H1 (cell line): Measurements from ENCODE around the gene LGALS9. TPM values are rescaled to one million over a fixed set of nuclear protein-coding genes. Genes with fewer than 3 reads are reported as not detected.
A peak's percentile ranks its signal among the peaks of the same experiment; 100 is the strongest.

Experiments
- CTCF ChIA-PET: fragments of 300-600 bp; sonication (Branson Sonifier 250); formaldehyde crosslinking; loops from one replicate; lab custom pipeline; 2021; ENCODE audit not compliant: partially characterized antibody; lab: Charles Lee
- POLR2A ChIA-PET: fragments of 300-600 bp; sonication (Branson Sonifier 250); formaldehyde crosslinking; loops from one replicate; lab custom pipeline; 2021; ENCODE audit warnings: inconsistent platforms; ENCODE audit not compliant: partially characterized antibody; lab: Charles Lee
- DNase-seq, 2 experiments: peaks; one replicate each; pipeline versions ENCODE4 v3.0.0 to v3.0.0-alpha.2; 2010 to 2022; ENCODE audit warnings: low spot score in 2 of 2, low read depth in 1 of 2, mixed read lengths in 1 of 2
- FAIRE-seq: peaks from 2 replicates; lab custom pipeline; 2011; peaks lifted over from hg19 to GRCh38; lab: Jason Lieb, UNC
- H2AFZ ChIP-seq: 2 replicates; pipeline ENCODE4 v1.8.1; 2012; ENCODE audit warnings: low read length, inconsistent platforms
- H2AK5ac ChIP-seq: 2 replicates; pipeline ENCODE4 v1.6.1; 2013; ENCODE audit warnings: low read depth, low read length
- H2BK120ac ChIP-seq: replicated peaks from 2 replicates; pipeline ENCODE3; 2013; ENCODE audit warnings: low read depth, low read length, inconsistent platforms
- H2BK12ac ChIP-seq: 2 replicates; pipeline ENCODE4 v1.6.1; 2013; ENCODE audit warnings: low read depth, low read length
- H2BK15ac ChIP-seq: 2 replicates; pipeline ENCODE4 v1.6.1; 2013; ENCODE audit warnings: low read length
- H2BK20ac ChIP-seq: 2 replicates; pipeline ENCODE4 v1.6.1; 2013; ENCODE audit warnings: low read length
- H2BK5ac ChIP-seq: 2 replicates; pipeline ENCODE4 v1.6.1; 2013; ENCODE audit warnings: low read depth, low read length
- H3K14ac ChIP-seq: 2 replicates; pipeline ENCODE4 v1.6.1; 2013; ENCODE audit warnings: inconsistent platforms; ENCODE audit not compliant: insufficient read length
- H3K18ac ChIP-seq: 2 replicates; pipeline ENCODE4 v1.6.1; 2013; ENCODE audit warnings: low read length; ENCODE audit errors: extremely low read depth
- H3K23ac ChIP-seq: 2 replicates; pipeline ENCODE4 v1.6.1; 2013; ENCODE audit warnings: inconsistent platforms; ENCODE audit not compliant: insufficient read length
- H3K23me2 ChIP-seq: 2 replicates; pipeline ENCODE4 v1.6.1; 2013; ENCODE audit warnings: low read depth, low read length
- H3K27ac ChIP-seq: 2 replicates; pipeline ENCODE4 v1.6.1; 2011; ENCODE audit warnings: low read depth, low read length, inconsistent platforms
- H3K27me3 ChIP-seq, 4 experiments: replicated peaks in 1 of 4; 1 replicate in 1 of 4; 2 replicates in 3 of 4; pipeline versions ENCODE4 v1.6.1 to v1.8.1; 2011 to 2013; ENCODE audit warnings: low read length in 3 of 4, mild to moderate bottlenecking in 3 of 4, inconsistent platforms in 2 of 4, mixed read lengths in 2 of 4, moderate library complexity in 1 of 4; ENCODE audit not compliant: control insufficient read depth in 3 of 4, insufficient read depth in 3 of 4; ENCODE audit errors: extremely low read depth in 1 of 4
- H3K36me3 ChIP-seq, 4 experiments: 2 replicates each; pipeline versions ENCODE4 v1.6.1 to v1.8.1; 2011 to 2013; ENCODE audit warnings: mild to moderate bottlenecking in 4 of 4, low read length in 3 of 4, moderate library complexity in 2 of 4, control low read depth in 1 of 4, inconsistent platforms in 1 of 4; ENCODE audit not compliant: insufficient read depth in 4 of 4, control insufficient read depth in 2 of 4
- H3K4ac ChIP-seq: replicated peaks from 2 replicates; pipeline ENCODE3; 2013; ENCODE audit warnings: low read length, low read depth, mixed read lengths, inconsistent platforms; ENCODE audit not compliant: insufficient read length
- H3K4me1 ChIP-seq, 4 experiments: replicated peaks in 1 of 4; 1 replicate in 1 of 4; 2 replicates in 3 of 4; pipeline versions ENCODE4 v1.6.1 to v1.8.1; 2011 to 2013; ENCODE audit warnings: low read length in 3 of 4, inconsistent platforms in 2 of 4, mixed read lengths in 1 of 4; ENCODE audit not compliant: insufficient read depth in 4 of 4, control insufficient read depth in 3 of 4
- H3K4me2 ChIP-seq, 2 experiments: 2 replicates each; pipeline versions ENCODE4 v1.6.1 to v1.8.1; 2011 to 2013; ENCODE audit warnings: low read depth in 2 of 2, low read length in 2 of 2, control low read depth in 1 of 2, inconsistent platforms in 1 of 2, mild to moderate bottlenecking in 1 of 2; ENCODE audit not compliant: insufficient read depth in 1 of 2
- H3K4me3 ChIP-seq, 4 experiments: fragments of 200-600, 300-600 bp in 1 of 4; sonication (generic), shearing (Covaris generic), sonication (Bioruptor Twin) in 1 of 4; 2 replicates each; pipeline versions ENCODE4 v1.5.1 to v1.8.1; 2011 to 2016; ENCODE audit warnings: low read length in 4 of 4, low read depth in 3 of 4, control low read depth in 2 of 4, inconsistent platforms in 2 of 4, mild to moderate bottlenecking in 2 of 4, mixed read lengths in 1 of 4, moderate library complexity in 1 of 4; ENCODE audit not compliant: insufficient read depth in 2 of 4; ENCODE audit errors: extremely low read depth in 1 of 4
- H3K56ac ChIP-seq: replicated peaks from 2 replicates; pipeline ENCODE3; 2013; ENCODE audit warnings: low read depth, mild to moderate bottlenecking, mixed read lengths, low read length, inconsistent platforms; ENCODE audit not compliant: insufficient read length
- H3K79me1 ChIP-seq: 2 replicates; pipeline ENCODE4 v1.6.1; 2013; ENCODE audit warnings: low read depth, low read length, control low read depth
- H3K79me2 ChIP-seq, 2 experiments: 2 replicates each; pipeline versions ENCODE4 v1.6.1 to v1.8.1; 2012 to 2013; ENCODE audit warnings: low read length in 2 of 2, mild to moderate bottlenecking in 2 of 2, inconsistent platforms in 1 of 2; ENCODE audit not compliant: insufficient read depth in 2 of 2, control insufficient read depth in 1 of 2
- H3K9ac ChIP-seq, 4 experiments: replicated peaks in 1 of 4; 1 replicate in 1 of 4; 2 replicates in 3 of 4; pipeline versions ENCODE4 v1.6.1 to v1.8.1; 2011 to 2013; ENCODE audit warnings: low read depth in 3 of 4, low read length in 3 of 4, control low read depth in 2 of 4, mild to moderate bottlenecking in 2 of 4, moderate library complexity in 2 of 4, inconsistent platforms in 1 of 4; ENCODE audit errors: extremely low read depth in 1 of 4
- H3K9me3 ChIP-seq, 2 experiments: 2 replicates each; pipeline versions ENCODE4 v1.6.1 to v1.8.1; 2012 to 2013; ENCODE audit warnings: mild to moderate bottlenecking in 2 of 2, moderate library complexity in 2 of 2, control low read depth in 1 of 2, inconsistent platforms in 1 of 2, low read depth in 1 of 2, low read length in 1 of 2, mixed read lengths in 1 of 2; ENCODE audit not compliant: insufficient read depth in 2 of 2
- H4K20me1 ChIP-seq, 2 experiments: replicated peaks in 1 of 2; 2 replicates each; pipeline versions ENCODE3 to v1.8.1; 2011 to 2013; ENCODE audit warnings: inconsistent platforms in 2 of 2, low read length in 2 of 2, mild to moderate bottlenecking in 1 of 2; ENCODE audit not compliant: insufficient read depth in 2 of 2, control insufficient read depth in 1 of 2
- H4K5ac ChIP-seq: 2 replicates; pipeline ENCODE4 v1.6.1; 2013; ENCODE audit warnings: low read length, low read depth, mixed read lengths, inconsistent platforms; ENCODE audit not compliant: insufficient read length
- H4K8ac ChIP-seq: 2 replicates; pipeline ENCODE4 v1.8.0; 2013; ENCODE audit warnings: mild to moderate bottlenecking, moderate library complexity, low read length, inconsistent platforms; ENCODE audit not compliant: insufficient read depth; ENCODE audit errors: extremely low read depth
- H4K91ac ChIP-seq: replicated peaks from 2 replicates; pipeline ENCODE3; 2013; ENCODE audit warnings: low read length, mixed read lengths, inconsistent platforms; ENCODE audit not compliant: insufficient read length
- BACH1 ChIP-seq: IDR thresholded peaks from 2 replicates; pipeline ENCODE4 v1.6.1; 2012; ENCODE audit warnings: low read length, improper control_type of control experiment
- EGR1 ChIP-seq: IDR thresholded peaks from 2 replicates; pipeline ENCODE4 v1.6.1; 2011; ENCODE audit warnings: low read depth, low read length, borderline replicate concordance
- SP2 ChIP-seq: IDR thresholded peaks from 2 replicates; pipeline ENCODE4 v1.6.1; 2012; ENCODE audit warnings: mild to moderate bottlenecking, low read length, inconsistent platforms
- WGBS, 2 experiments: shearing (Covaris generic) in 1 of 2; methylation state at CpG; one replicate each; pipeline versions ENCODE4 v1.1.6 to v1.1.7; 2013 to 2015; ENCODE audit warnings: low lambda C conversion rate in 2 of 2, mixed read lengths in 2 of 2, inconsistent platforms in 1 of 2, low coverage in 1 of 2, missing lambda C conversion rate in 1 of 2; ENCODE audit not compliant: insufficient replicate concordance in 2 of 2, insufficient coverage in 1 of 2, insufficient read length in 1 of 2; ENCODE audit errors: extremely low coverage in 1 of 2, missing lambda C conversion rate in 1 of 2; 5-methylcytosine and 5-hydroxymethylcytosine counted together
- polyA plus RNA-seq, 7 experiments: library from polyadenylated mRNA; depleted of rRNA in 3 of 7; stranded (reverse) in 5 of 7; unstranded in 2 of 7; fragments of >200 nt in 5 of 7; fragments of 200-250 nt in 2 of 7; gene quantifications; 1 replicate in 5 of 7; 2 replicates in 1 of 7; 4 replicates in 1 of 7; pipeline versions ENCODE4 v1.2.1 to v1.2.3, GENCODE V29; 2011 to 2013; ENCODE audit warnings: missing spikeins in 2 of 7, mixed read lengths in 2 of 7
- total RNA-seq: library from RNA; stranded (reverse); fragmentation: NEBNext Ultra II Directional; extraction: Animal tissue kit (Norgen Biotek cat#: 25700); gene quantifications from 2 replicates; pipeline ENCODE4 v1.2.1, GENCODE V29; 2021

The LGALS9 gene
- total and polyA plus RNA-seq, 2 of the 8 experiments (the other 6 are each of a cell fraction or from before 2014, with no cell fraction given): 0.95 to 1.7 TPM

DNA sequence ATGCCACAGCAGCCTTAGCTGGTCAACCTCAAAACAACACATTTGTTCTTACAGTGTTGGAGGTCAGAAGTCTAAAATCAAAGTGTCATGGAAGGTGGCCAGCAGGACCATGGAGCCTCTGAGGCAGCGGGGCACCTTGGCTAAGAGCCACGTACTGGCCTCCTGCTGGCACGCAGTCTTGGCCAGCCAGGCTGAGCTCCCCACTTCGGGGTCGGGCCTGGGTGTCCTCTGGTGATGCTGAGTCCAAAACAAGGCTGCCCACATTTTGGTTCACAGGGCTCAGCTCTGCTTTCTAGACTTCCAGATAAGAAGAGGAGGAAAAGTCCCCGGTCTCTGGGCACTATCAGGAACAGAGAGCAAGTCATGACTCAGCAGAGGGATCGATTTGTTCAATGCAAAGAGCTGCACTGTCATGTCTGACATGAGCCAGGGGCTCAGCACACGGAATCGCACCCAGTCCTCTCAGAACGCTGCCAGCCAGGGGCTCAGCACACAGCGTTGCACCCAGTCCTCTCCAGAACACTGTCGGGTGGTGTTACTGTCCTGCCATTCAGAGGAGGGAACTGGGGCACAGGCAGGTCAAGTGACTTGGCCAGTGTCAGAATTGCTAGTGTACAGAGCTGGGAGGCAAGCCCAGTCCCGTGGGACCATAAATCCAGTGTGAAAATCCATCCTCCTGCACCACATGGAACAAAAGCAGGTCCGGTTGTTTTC is 2.5 kb downstream of the LGALS9 start:
- Histone ChIP-seq H2BK15ac (no peak overlapping the region), H3K23ac (no peak overlapping the region), H4K20me1 (no peaks in the 10 kb centered on the region), H3K4me1 (peaks cover 0 to 4% (median 0%) of the 10 kb centered on the region in 4 experiments; a peak in 2 of 7 replicates), H4K5ac (no peak overlapping the region), H2BK120ac (no peak overlapping the region), H3K23me2 (no peaks in the 10 kb centered on the region), H3K9me3 (no peaks in the 10 kb centered on the region), H4K8ac (no peak overlapping the region), H3K79me2 (no peaks in the 10 kb centered on the region), H2BK20ac (no peak overlapping the region), H2BK12ac (no peak overlapping the region), H3K36me3 (no peaks in the 10 kb centered on the region), H3K18ac (no peak overlapping the region), H3K4me3 (no peak overlapping the region), H3K79me1 (no peaks in the 10 kb centered on the region), H3K9ac (no peak overlapping the region), H3K4ac (no peak overlapping the region), H2BK5ac (no peak overlapping the region), H3K27me3 (no peaks in the 10 kb centered on the region), H2AFZ (no peak overlapping the region), H3K56ac (no peak overlapping the region), H2AK5ac (no peak overlapping the region), H3K27ac (no peak overlapping the region), H3K14ac (no peak overlapping the region), H3K4me2 (no peak overlapping the region), H4K91ac (no peak overlapping the region)
- ChIA-PET CTCF (interaction anchor here (0.9 to 6.5 kb wide), 10 partner anchors 12 to 278 kb away, joined by 3 to 65 read pairs (median 6); no protein-coding TSS in a partner anchor), POLR2A (no interaction called here)
- DNase-seq (no peak), FAIRE-seq (no peak)
- 94% methylated on average over 14 of the region's 14 CpGs; no CpG with 5 or more reads in 1 of the 2 experiments for WGBS, 2 experiments
- TF ChIP-seq SP2 (no peak), EGR1 (no peak), BACH1 (peak; percentile 76; the same call in 1 of the 2 replicates)
